Stimulated activated naive CD8-positive, alpha-beta T cell treated with anti-CD3 and anti-CD28 coated beads, Interleukin-15, amount 100 ng/mL, for 72 hours (primary cell): ENCODE results near the gene RAC2.

Source experiments
- ATAC-seq: fragments of 150-1000 bp; cut with Tn5 transposase; 2 replicates; pipeline ENCODE4 v1.10.0; 2021; ENCODE audit warnings: mild to moderate bottlenecking, moderate library complexity
- DNase-seq, 2 donors: peaks; one replicate each; pipeline ENCODE4 v3.0.0; 2021 to 2022
- H3K27ac Mint-ChIP-seq, 2 donors: one replicate each; pipeline ENCODE4 v1.8.0; 2022; ENCODE audit warnings: mild to moderate bottlenecking in 2 of 2, mixed read lengths in 2 of 2, moderate library complexity in 2 of 2
- H3K27me3 Mint-ChIP-seq: one replicate; pipeline ENCODE4 v1.8.0; 2022; ENCODE audit warnings: mixed read lengths
- H3K4me1 Mint-ChIP-seq: one replicate; pipeline ENCODE4 v1.8.0; 2022; ENCODE audit warnings: mild to moderate bottlenecking, mixed read lengths
- H3K4me3 Mint-ChIP-seq, 2 donors: one replicate each; pipeline ENCODE4 v1.8.0; 2022; ENCODE audit warnings: mild to moderate bottlenecking in 2 of 2, mixed read lengths in 2 of 2, moderate library complexity in 1 of 2
- H3K9me3 Mint-ChIP-seq, 2 donors: one replicate each; pipeline ENCODE4 v1.8.0; 2022; ENCODE audit warnings: mixed read lengths in 2 of 2

RAC2 gene

DNA sequence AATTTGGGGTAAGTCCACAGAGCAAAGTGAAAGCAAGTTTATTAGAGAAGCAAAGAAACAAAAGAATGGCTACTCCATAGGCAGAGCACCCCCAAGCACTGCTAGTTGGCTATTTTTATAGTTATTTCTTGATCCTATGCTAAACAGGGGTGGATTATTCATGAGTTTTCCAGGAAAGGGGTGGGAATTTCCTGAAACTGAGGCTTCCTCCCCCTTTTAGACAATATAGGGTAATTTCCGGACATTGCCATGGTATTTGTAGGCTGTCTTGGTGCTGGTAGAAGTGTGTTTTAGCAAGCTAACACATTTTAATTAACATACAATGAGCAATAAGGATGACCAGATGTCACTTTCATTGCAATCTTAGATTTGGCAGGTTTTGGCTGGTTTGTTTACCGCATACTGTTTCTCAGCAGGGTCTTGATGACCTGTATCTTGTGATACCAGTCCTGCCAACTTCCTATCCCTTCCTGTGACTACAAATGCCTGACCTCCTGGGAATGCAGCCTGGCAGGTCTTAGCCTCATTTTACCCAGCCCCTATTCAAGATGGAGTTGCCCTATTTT is 55.1 kb downstream of the RAC2 start:
- peak overlapping the region; percentile 34 to 66 for H3K27ac Mint-ChIP-seq
- H3K27me3 Mint-ChIP-seq = no peaks in the 10 kb centered on the region
- peaks cover 80% of the 10 kb centered on the region for H3K4me1 Mint-ChIP-seq

DNA sequence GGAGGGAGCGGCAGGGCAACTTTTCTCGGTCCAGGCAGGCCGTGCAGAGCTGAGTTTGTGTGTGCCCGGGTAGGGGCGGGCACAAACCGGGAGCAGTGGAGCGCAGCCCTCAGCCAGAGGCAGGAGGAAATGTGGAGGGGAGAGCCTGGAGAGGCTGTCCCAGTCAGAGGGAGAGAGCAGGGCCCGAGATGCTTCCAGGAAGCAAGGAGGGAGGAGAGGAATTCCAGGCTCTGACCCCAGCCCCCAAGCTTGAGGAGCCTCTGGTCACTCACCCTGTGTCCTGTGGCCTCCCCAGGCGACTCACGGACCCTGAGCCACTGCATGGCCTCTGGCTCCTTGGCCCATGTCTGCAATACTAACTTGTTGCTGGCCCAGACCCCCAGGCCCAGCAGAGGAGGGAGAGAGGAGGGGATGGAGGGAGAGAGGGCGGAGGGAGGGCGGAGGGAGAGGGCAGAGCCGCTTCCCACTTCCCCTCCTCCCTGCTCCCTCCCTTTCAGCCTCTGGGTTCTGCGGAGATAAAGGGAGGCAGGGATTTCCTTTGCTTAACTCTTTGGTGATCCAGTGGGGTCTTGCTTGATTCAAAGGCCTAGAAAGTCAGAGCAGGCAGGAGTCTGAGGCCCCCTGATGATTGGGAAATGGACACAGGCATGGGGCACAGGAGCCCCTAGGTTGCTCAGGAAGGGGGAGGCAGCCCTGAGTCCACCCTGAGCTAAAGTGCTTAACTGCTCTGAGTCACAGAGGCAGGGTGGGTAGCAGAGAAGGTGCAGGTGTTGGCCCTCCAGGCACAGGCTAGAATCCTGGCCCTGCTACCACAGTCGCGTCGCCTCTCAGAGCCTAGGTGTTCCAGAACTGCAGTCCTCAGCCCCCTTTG is 55.9 kb downstream of the RAC2 start, which contains the start of gene C1QTNF6:
Gene C1QTNF6 (minus strand): TSS at position 357 of the 871 bp plus-strand sequence. CDS start 34 bp downstream, at position 323.
- Mint-ChIP-seq H3K27me3 (no peaks in the 10 kb centered on the region), H3K9me3 (no peaks in the 10 kb centered on the region), H3K4me3 (peak within 1 kb of the TSS; percentile 13 to 64), H3K27ac (peak within 1 kb of the TSS; percentile 34 to 66), H3K4me1 (peaks cover 80% of the 10 kb centered on the region)
- ATAC-seq (no peak), DNase-seq (no peak)

More for the DNA sequence above, 55.1 kb downstream of the RAC2 start:
- DNase-seq (no peak), ATAC-seq (no peak)
- Mint-ChIP-seq H3K9me3 (no peaks in the 10 kb centered on the region), H3K4me3 (peak overlapping the region; percentile 13 to 64)

DNA sequence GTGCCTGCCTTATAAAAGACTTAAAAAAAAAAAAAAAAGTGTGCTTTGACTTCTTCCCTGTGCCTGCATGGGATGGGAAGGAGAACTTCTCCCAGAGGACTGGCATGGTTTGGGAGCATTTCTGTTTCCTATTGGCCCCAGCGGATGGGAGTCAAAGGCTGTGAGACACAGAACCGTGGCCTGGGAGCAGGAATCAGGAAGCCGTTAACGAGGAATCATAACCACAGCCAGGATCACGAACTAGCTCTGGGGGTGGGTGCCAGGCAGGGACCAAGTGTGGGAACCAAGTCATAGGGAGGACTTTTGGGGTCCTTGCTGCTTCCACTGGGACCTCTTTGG is 56.5 kb downstream of the RAC2 start:
- Mint-ChIP-seq H3K27me3 (no peaks in the 10 kb centered on the region), H3K4me1 (peaks cover 78% of the 10 kb centered on the region), H3K27ac (peak overlapping the region in 1 of 2 donors; percentile 27), H3K9me3 (no peaks in the 10 kb centered on the region), H3K4me3 (peak overlapping the region; percentile 12 to 64)
- no peak for ATAC-seq
- DNase-seq = no peak

- no peak for ATAC-seq
- no peak for DNase-seq
- peak overlapping the region; percentile 72 to 77 for H3K4me3 Mint-ChIP-seq
- H3K9me3 Mint-ChIP-seq = no peaks in the 10 kb centered on the region
- H3K4me1 Mint-ChIP-seq = peaks cover 76% of the 10 kb centered on the region
- no peaks in the 10 kb centered on the region for H3K27me3 Mint-ChIP-seq
- H3K27ac Mint-ChIP-seq = peak overlapping the region in 1 of 2 donors; percentile 9
Measured at GRCh38 chr22:37186997-37187522, 57.0 kb downstream of the RAC2 start.

DNA sequence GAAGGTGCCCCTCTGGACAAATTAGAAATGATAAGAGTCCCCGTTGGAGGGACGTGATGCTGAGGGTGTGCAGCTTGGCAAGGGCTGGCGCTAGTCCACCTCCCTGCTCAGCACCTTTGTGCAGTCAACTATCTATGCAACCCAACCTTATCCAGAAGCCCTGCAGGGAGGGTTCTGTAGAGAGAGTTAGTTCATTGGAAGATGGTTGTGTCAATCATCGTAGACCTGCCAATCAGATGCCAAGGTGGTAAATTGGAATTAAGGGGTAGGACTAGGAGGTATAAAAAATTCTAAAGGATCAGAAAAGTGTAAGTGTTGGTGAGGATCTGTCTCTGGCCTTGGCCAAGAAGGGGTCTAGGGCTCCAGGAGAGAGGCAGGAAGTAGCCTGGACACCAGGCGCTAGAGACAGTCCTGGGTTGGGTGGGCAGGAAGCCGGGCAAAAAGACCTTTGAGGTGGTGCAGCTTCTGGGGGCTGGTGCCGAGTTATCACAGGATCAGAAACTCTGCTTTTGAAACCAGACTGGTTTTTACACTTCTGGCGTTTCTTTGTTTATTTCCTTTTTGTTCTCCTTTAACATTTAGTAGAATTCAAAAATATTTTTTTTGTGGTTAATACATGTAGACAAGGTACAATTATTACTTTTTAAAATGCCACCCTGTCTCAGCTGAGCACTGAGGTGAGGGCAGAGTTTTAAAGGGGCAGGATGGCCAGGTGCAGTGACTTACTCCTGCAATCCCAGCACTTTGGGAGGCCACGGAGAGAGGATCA is 57.7 kb downstream of the RAC2 start:
- peak; percentile 67 to 75 for DNase-seq
- no peaks in the 10 kb centered on the region for H3K9me3 Mint-ChIP-seq
- peaks cover 77% of the 10 kb centered on the region for H3K4me1 Mint-ChIP-seq
- ATAC-seq = peak; percentile 86
- no peaks in the 10 kb centered on the region for H3K27me3 Mint-ChIP-seq
- H3K27ac Mint-ChIP-seq = peak overlapping the region; percentile 9 to 67
- H3K4me3 Mint-ChIP-seq = peak overlapping the region; percentile 72 to 77

DNA sequence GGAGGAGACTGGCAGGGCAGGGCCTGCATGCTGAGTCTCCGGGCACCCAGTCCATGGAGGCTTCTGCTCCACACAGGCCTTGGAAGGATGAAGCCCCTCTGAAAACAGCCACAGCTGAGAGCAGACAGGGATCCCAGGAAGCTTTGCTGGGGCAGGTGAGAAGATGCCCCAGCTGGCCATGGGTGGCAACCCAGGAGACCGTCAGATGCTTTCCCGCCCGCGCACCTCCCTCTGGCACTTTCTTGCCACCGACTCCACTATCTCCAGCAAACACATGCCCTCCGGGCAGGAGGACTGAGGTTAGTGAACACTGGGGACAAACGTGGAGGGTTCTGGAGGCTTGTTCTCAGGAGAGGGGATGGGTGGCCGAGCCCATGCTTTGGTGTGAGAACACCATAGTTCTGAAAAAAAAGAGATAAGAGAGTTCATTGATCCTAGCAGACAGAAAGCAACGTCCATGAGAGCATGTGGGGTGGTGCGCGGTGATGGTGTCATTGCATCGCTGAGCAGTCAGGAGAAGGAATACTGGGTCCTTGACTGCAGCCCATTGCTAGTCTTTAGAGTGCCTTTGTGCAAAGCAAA is 58.3 kb downstream of the RAC2 start:
- no peak for DNase-seq
- peaks cover 77% of the 10 kb centered on the region for H3K4me1 Mint-ChIP-seq
- H3K9me3 Mint-ChIP-seq = no peaks in the 10 kb centered on the region
- H3K27ac Mint-ChIP-seq = no peak overlapping the region
- no peaks in the 10 kb centered on the region for H3K27me3 Mint-ChIP-seq
- ATAC-seq = no peak
- H3K4me3 Mint-ChIP-seq = no peak overlapping the region

DNA sequence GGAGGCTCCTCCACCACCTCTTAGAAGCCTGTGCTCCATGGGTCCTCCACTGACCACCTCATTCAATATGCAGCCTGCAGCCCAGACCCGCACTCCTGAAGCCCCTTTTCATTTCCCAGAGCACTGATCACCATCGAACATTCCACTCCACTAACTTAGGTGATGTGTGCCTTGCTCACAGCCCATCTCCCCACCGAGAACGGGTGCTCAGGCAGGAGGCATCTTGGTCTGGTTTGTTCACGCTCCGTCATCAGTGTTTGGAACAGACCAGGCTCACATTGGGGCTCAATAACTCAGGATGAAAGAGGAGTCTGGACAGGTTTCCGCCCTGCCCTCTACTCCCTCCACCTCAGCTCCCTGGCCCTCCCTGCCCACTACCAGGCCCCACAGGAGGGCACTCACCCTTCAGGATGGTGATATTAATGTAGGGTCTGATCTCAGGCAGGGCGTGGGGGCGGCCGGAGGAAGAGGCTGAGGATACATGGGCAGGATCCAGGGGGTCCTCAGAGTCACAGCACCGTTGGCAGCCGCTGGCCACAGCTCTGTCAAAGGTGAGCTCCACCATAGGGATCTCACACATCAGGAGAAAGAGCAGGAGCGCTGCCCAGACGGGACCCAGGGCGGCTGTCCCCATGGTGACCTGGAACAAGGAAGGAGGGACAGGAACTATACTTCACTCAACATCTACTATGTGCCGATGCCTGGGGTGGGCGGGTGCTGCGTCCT is 59.1 kb downstream of the RAC2 start:
- H3K27me3 Mint-ChIP-seq = no peaks in the 10 kb centered on the region
- peaks cover 83% of the 10 kb centered on the region for H3K4me1 Mint-ChIP-seq
- no peak for ATAC-seq
- no peak overlapping the region for H3K4me3 Mint-ChIP-seq
- H3K27ac Mint-ChIP-seq = no peak overlapping the region
- H3K9me3 Mint-ChIP-seq = no peaks in the 10 kb centered on the region
- DNase-seq = no peak

- Mint-ChIP-seq H3K27ac (no peak overlapping the region), H3K27me3 (no peaks in the 10 kb centered on the region), H3K4me1 (peaks cover 79% of the 10 kb centered on the region), H3K9me3 (no peaks in the 10 kb centered on the region), H3K4me3 (no peak overlapping the region)
- DNase-seq (no peak), ATAC-seq (no peak)
Measured at GRCh38 chr22:37184380-37184755, 59.7 kb downstream of the RAC2 start.

- no peak overlapping the region for H3K4me3 Mint-ChIP-seq
- H3K27ac Mint-ChIP-seq = no peak overlapping the region
- H3K9me3 Mint-ChIP-seq = no peaks in the 10 kb centered on the region
- ATAC-seq (peak; percentile 10), DNase-seq (no peak)
- H3K27me3 Mint-ChIP-seq = no peaks in the 10 kb centered on the region
- H3K4me1 Mint-ChIP-seq = peaks cover 72% of the 10 kb centered on the region
Measured at GRCh38 chr22:37183432-37184379, 60.4 kb downstream of the RAC2 start.

GRCh38 chr22:37182949-37183245 is 61.2 kb downstream of the RAC2 start:
- H3K27me3 Mint-ChIP-seq = no peaks in the 10 kb centered on the region
- DNase-seq (no peak), ATAC-seq (no peak)
- no peak overlapping the region for H3K4me3 Mint-ChIP-seq
- H3K27ac Mint-ChIP-seq = no peak overlapping the region
- no peaks in the 10 kb centered on the region for H3K9me3 Mint-ChIP-seq
- H3K4me1 Mint-ChIP-seq = peaks cover 69% of the 10 kb centered on the region

DNA sequence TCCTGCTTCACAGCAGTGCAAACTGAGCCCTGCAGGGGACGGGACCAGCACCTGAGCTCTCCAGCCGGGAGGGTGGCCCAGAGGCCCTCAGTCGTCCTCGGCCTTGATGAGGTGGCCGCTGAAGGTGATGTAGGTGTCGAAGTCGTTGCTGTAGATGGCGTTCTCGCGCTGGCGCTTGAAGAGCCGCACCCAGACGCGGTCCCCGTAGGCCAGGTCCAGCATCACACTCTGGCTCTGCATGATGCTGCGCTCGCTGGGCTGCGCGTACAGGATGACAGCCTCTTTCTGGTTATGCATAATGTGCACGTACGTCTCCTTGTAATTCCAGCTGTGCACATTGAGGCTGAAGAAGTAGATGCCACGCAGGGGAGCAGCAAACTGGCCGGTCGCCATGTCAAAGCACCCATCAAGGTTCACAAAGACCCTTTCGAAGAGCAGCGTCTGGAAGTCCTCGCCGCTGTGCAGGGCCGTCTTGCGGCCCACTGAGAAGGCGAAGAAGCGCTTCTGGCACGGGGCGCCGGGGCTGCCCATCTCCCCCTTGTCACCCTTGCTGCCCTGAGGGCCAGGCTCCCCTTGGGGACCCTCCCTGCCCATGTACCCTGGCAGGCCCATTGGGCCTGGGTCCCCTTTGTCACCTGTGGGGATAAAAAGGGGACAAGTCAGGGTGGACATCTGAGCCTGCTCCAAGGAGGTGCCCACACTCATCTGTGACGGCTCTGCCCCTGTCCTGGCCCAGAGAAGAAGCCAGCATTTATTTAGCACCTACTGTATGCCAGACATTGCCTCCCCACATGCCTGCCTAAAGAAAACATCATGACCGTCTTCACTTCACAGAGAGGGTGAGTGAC is 61.7 kb downstream of the RAC2 start:
- no peak for ATAC-seq
- DNase-seq = no peak
- no peaks in the 10 kb centered on the region for H3K9me3 Mint-ChIP-seq
- H3K27ac Mint-ChIP-seq = no peak overlapping the region
- peaks cover 69% of the 10 kb centered on the region for H3K4me1 Mint-ChIP-seq
- H3K4me3 Mint-ChIP-seq = no peak overlapping the region
- no peaks in the 10 kb centered on the region for H3K27me3 Mint-ChIP-seq

GRCh38 chr22:37181681-37182080 is 62.4 kb downstream of the RAC2 start:
- no peak for DNase-seq
- Mint-ChIP-seq H3K27me3 (no peaks in the 10 kb centered on the region), H3K4me1 (peaks cover 69% of the 10 kb centered on the region), H3K27ac (peak overlapping the region in 1 of 2 donors; percentile 6), H3K4me3 (no peak overlapping the region), H3K9me3 (no peaks in the 10 kb centered on the region)
- no peak for ATAC-seq

- Mint-ChIP-seq H3K4me3 (no peak overlapping the region), H3K27ac (no peak overlapping the region), H3K27me3 (no peaks in the 10 kb centered on the region), H3K4me1 (peaks cover 69% of the 10 kb centered on the region), H3K9me3 (no peaks in the 10 kb centered on the region)
- ATAC-seq (no peak), DNase-seq (no peak)
Measured at GRCh38 chr22:37180531-37181231, 63.4 kb downstream of the RAC2 start.
